Progenitor cell of endocrine pancreas (in vitro differentiated cells): ENCODE measurements around the gene BARHL2. TPM values are rescaled to one million over a fixed set of nuclear protein-coding genes. Genes with fewer than 3 reads are reported as not detected.

ENCODE experiments used
- DNase-seq: peaks from one replicate; pipeline ENCODE4 v3.0.0; 2021; ENCODE audit warnings: low spot score; ENCODE audit not compliant: unreplicated experiment
- H3K27ac Mint-ChIP-seq: 2 replicates; pipeline ENCODE4 v1.8.0; 2021; ENCODE audit warnings: mild to moderate bottlenecking, moderate library complexity, mixed read lengths
- H3K27me3 Mint-ChIP-seq: 2 replicates; pipeline ENCODE4 v1.8.0; 2021; ENCODE audit warnings: mixed read lengths
- H3K36me3 Mint-ChIP-seq: 2 replicates; pipeline ENCODE4 v1.8.0; 2022; ENCODE audit warnings: mixed read lengths; ENCODE audit not compliant: insufficient read depth
- H3K4me1 Mint-ChIP-seq: 2 replicates; pipeline ENCODE4 v1.8.0; 2021; ENCODE audit warnings: low read depth, mixed read lengths
- H3K4me3 Mint-ChIP-seq: 2 replicates; pipeline ENCODE4 v1.8.0; 2021; ENCODE audit warnings: low read depth, mild to moderate bottlenecking, moderate library complexity, mixed read lengths
- H3K9me3 Mint-ChIP-seq: 2 replicates; pipeline ENCODE4 v1.8.0; 2021; ENCODE audit warnings: low read depth, mixed read lengths
- total RNA-seq: library from RNA; stranded (reverse); gene quantifications from 2 replicates; pipeline ENCODE4 v1.2.1, GENCODE V29; 2021
- TF ChIP-seq, protein P1 (sequence below): fragments of 200-600 bp; sonication (generic); IDR thresholded peaks from one replicate; pipeline ENCODE4 v1.5.0; 2021; ENCODE audit warnings: antibody characterized with exemption, mild to moderate bottlenecking; ENCODE audit not compliant: unreplicated experiment

Gene BARHL2
- total RNA-seq, 1 donor from 2014 or later: not detected

DNA sequence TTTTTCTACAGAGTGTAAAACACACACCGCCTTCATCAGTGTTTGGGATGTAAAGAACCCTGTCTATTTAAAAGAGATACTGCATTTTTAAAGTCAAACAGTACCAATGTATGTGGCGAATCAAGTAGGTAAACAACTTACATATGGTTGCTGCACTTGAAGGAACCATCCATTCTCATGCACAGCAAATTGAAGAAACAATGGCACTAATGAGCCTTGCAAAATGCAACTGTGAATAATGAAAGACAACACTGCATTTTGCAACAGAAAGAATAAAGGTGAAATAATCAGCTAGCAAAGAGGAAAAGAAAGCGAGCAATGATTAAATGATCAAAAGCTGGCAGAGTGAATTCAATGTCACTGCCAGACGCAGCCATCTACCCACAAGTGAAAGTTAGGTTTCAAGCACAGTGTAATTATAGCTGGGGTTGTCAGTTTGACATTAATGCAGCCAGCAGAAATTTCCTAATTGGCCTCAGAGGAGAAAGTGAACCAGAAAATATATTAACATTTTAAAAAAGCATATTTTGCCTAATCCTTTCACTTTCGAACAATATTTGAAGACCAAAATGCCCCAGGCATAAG is 10.9 kb upstream of the BARHL2 start:
- Mint-ChIP-seq H3K9me3 (no peaks in the 10 kb centered on the region), H3K36me3 (no peaks in the 10 kb centered on the region), H3K27me3 (peaks cover 98% of the 10 kb centered on the region), H3K4me3 (no peak overlapping the region), H3K27ac (no peak overlapping the region), H3K4me1 (peaks cover 26% of the 10 kb centered on the region)
- no peak for DNase-seq
- TF ChIP-seq, protein P1, sequence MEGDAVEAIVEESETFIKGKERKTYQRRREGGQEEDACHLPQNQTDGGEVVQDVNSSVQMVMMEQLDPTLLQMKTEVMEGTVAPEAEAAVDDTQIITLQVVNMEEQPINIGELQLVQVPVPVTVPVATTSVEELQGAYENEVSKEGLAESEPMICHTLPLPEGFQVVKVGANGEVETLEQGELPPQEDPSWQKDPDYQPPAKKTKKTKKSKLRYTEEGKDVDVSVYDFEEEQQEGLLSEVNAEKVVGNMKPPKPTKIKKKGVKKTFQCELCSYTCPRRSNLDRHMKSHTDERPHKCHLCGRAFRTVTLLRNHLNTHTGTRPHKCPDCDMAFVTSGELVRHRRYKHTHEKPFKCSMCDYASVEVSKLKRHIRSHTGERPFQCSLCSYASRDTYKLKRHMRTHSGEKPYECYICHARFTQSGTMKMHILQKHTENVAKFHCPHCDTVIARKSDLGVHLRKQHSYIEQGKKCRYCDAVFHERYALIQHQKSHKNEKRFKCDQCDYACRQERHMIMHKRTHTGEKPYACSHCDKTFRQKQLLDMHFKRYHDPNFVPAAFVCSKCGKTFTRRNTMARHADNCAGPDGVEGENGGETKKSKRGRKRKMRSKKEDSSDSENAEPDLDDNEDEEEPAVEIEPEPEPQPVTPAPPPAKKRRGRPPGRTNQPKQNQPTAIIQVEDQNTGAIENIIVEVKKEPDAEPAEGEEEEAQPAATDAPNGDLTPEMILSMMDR: no peak

DNA sequence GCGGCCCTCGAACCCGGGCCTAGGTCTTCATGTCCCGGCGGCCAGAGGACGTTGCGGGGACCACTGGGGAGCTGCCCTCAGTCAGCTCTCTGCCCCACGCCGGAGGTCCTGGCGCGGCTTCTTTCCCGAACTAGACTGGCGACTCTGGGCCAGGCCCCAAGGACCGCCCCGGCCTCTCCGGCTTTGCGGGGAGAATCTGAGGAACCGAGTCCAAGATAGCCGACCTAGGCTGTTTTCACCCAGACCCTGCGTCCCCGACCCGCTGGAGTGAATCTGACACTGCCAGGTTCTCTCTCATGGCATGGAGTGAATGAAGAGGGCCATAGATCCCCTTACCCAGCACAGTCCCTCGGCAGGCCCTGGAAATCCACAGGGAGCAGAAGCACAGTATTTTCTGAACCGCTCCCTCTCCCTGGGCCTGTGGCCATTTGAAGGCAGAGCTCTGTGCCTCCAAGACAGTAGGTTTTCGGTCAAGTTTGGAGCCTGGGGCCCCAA is 9.9 kb upstream of the BARHL2 start:
- Mint-ChIP-seq H3K4me3 (no peak overlapping the region), H3K4me1 (peaks cover 26% of the 10 kb centered on the region), H3K9me3 (no peaks in the 10 kb centered on the region), H3K27ac (no peak overlapping the region), H3K27me3 (peaks cover 98% of the 10 kb centered on the region), H3K36me3 (no peaks in the 10 kb centered on the region)
- DNase-seq: no peak
- TF ChIP-seq, protein P1: no peak

DNA sequence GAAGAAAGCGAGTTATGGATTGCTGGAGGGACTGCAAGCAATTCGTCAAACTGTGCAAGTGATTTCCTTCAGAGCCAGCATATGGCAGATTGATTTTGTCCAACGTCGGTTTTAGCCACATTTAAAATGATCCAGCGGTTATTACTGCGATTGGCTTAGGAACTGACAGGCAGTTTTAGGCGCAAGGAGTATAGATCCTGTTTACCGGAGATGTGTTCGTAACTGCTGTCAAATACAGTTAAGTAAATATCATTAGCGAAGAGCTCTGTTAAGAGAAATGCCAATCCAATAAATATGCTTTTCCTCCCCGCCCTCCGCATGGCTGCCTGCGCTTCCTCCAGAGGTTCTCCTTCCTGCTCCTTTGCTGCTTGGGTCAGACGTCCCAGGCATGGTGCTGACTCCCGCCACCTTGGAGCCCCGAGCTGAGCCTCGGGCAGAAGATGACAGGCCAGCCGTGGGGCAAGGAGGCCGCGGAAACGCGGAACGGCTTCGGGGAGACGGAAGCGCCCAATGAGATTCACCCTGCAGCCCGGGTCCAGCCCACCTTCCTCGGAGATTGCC is 9.4 kb upstream of the BARHL2 start:
- H3K27ac Mint-ChIP-seq: no peak overlapping the region
- no peaks in the 10 kb centered on the region for H3K36me3 Mint-ChIP-seq
- H3K4me3 Mint-ChIP-seq: no peak overlapping the region
- peaks cover 26% of the 10 kb centered on the region for H3K4me1 Mint-ChIP-seq
- no peak for DNase-seq
- TF ChIP-seq, protein P1: no peak
- peaks cover 98% of the 10 kb centered on the region for H3K27me3 Mint-ChIP-seq
- no peaks in the 10 kb centered on the region for H3K9me3 Mint-ChIP-seq

DNA sequence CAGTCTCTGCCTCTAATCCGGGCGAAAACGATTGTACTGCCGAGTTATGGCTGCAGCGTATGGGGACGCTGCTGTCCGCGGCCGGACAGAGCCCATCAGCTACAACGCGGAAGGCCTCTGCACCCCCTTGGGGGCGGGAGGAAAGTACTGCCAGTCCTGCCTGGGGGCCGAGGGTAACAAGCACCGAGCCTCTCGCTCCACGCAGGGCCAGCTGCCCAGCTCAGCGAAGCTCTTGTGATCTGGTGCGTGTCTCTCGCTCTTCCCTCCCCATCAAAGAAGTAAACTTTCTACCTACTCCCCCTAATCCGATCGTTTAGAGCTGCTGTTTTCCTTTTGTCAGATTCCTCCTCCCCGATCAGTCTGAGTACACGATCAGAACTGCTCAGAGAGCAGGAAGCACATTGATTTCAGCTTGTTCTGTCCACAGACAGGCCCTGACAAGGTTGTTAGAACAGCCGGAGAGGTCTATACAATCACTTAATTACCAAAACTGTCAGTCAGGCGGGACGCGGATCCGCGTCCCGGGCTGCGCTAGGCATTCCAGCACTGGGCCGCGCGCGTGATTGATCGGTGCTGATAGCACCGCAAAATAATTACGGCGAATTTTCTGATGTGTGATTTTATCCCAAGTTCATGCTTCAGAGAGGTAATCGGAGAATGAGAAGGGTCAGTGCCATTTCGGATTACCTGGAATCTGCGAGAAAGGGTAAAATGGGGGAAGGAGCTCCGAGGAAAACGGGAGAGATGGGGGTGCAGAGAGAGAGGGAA is 8.7 kb upstream of the BARHL2 start:
- no peaks in the 10 kb centered on the region for H3K9me3 Mint-ChIP-seq
- peak overlapping the region; percentile 51 for H3K4me3 Mint-ChIP-seq
- TF ChIP-seq, protein P1: no peak
- no peaks in the 10 kb centered on the region for H3K36me3 Mint-ChIP-seq
- no peak for DNase-seq
- peak overlapping the region; percentile 87 for H3K27ac Mint-ChIP-seq
- peaks cover 26% of the 10 kb centered on the region for H3K4me1 Mint-ChIP-seq
- peaks cover 98% of the 10 kb centered on the region for H3K27me3 Mint-ChIP-seq

DNA sequence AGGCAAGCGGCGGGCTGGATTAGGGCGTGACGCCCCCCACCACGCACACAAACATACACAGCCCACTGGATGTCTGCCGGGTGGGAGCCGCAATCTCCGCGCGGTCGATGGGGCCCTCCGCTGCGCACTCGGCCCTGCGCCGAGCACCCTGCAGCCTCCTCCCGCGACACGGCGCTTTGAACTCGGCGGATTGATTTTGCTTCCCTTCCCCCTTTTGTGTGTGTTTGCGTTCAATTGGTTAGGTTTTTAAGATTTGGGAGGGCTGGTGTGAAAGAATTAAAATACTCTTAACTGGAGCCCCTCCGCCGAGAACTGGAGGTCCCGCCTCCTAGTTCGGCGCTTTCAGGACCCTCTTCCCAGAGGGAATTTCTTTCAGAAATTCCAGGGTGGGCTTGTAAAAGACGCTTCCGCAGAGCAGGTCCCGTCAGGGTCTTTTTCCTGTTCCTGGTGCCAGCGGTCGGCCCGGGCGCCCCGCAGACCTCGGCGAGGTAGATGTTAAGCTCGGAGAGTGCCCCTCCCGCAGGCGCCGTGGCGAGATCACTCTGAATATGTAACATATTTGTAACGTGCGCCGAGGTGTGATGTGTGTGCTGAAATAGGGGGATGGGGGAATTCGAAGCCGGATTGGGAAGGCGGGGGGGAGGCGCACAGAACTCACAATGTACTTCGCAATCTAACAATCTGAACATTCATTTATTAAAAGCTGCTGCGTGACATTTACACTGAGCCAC is 8.0 kb upstream of the BARHL2 start:
- peak overlapping the region; percentile 51 for H3K4me3 Mint-ChIP-seq
- TF ChIP-seq, protein P1: no peak
- H3K36me3 Mint-ChIP-seq: no peaks in the 10 kb centered on the region
- peaks cover 98% of the 10 kb centered on the region for H3K27me3 Mint-ChIP-seq
- no peak for DNase-seq
- peaks cover 22% of the 10 kb centered on the region for H3K4me1 Mint-ChIP-seq
- no peaks in the 10 kb centered on the region for H3K9me3 Mint-ChIP-seq
- peak overlapping the region; percentile 87 for H3K27ac Mint-ChIP-seq
